PFSK-1 (cell line): ENCODE measurements around the gene NCAM1.

ENCODE experiments used
- FOXP2 ChIP-seq: optimal IDR thresholded peaks from 2 replicates; pipeline ENCODE3; 2011; ENCODE audit warnings: borderline replicate concordance, control low read depth, inconsistent platforms; ENCODE audit not compliant: insufficient read depth; ENCODE audit errors: extremely low read length, extremely low read depth
- POLR2AphosphoS5 ChIP-seq: IDR thresholded peaks from 2 replicates; pipeline ENCODE4 v1.6.1; 2012; ENCODE audit warnings: low read depth, mild to moderate bottlenecking, control low read depth, low read length, moderate library complexity
- SIN3A ChIP-seq: IDR thresholded peaks from 2 replicates; pipeline ENCODE4 v1.6.1; 2012; ENCODE audit warnings: mild to moderate bottlenecking, low read length, moderate library complexity, borderline replicate concordance; ENCODE audit not compliant: insufficient read depth
- TAF1 ChIP-seq: IDR thresholded peaks from 2 replicates; pipeline ENCODE4 v1.6.1; 2012; ENCODE audit warnings: low read length, control low read depth, borderline replicate concordance; ENCODE audit not compliant: insufficient read depth
- TF ChIP-seq, protein P1 (sequence below), 2 experiments: IDR thresholded peaks; 2 replicates each; pipeline versions ENCODE4 v1.6.1 to v1.8.0; 2011 to 2012; ENCODE audit warnings: low read depth in 2 of 2, low read length in 2 of 2, control low read depth in 1 of 2, inconsistent platforms in 1 of 2, mild to moderate bottlenecking in 1 of 2, moderate library complexity in 1 of 2; ENCODE audit not compliant: insufficient read depth in 1 of 2

Gene NCAM1

DNA sequence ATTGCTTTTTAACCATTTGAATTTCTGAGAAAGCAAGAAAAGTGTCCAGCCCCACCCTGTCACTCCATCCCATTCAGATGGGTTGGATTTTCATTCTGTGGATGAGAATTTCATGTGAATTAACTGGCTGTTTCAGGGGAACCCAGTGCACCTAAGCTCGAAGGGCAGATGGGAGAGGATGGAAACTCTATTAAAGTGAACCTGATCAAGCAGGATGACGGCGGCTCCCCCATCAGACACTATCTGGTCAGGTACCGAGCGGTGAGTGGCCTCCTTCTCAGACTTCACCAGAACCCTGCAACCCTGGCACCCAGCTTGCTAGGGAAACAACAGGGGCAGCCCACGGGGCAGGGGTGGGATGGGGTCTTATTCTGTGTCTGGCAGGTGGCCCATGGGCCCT is 294.5 kb downstream of the NCAM1 start:
- no peak for TF ChIP-seq FOXP2
- TF ChIP-seq, protein P1, sequence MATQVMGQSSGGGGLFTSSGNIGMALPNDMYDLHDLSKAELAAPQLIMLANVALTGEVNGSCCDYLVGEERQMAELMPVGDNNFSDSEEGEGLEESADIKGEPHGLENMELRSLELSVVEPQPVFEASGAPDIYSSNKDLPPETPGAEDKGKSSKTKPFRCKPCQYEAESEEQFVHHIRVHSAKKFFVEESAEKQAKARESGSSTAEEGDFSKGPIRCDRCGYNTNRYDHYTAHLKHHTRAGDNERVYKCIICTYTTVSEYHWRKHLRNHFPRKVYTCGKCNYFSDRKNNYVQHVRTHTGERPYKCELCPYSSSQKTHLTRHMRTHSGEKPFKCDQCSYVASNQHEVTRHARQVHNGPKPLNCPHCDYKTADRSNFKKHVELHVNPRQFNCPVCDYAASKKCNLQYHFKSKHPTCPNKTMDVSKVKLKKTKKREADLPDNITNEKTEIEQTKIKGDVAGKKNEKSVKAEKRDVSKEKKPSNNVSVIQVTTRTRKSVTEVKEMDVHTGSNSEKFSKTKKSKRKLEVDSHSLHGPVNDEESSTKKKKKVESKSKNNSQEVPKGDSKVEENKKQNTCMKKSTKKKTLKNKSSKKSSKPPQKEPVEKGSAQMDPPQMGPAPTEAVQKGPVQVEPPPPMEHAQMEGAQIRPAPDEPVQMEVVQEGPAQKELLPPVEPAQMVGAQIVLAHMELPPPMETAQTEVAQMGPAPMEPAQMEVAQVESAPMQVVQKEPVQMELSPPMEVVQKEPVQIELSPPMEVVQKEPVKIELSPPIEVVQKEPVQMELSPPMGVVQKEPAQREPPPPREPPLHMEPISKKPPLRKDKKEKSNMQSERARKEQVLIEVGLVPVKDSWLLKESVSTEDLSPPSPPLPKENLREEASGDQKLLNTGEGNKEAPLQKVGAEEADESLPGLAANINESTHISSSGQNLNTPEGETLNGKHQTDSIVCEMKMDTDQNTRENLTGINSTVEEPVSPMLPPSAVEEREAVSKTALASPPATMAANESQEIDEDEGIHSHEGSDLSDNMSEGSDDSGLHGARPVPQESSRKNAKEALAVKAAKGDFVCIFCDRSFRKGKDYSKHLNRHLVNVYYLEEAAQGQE (IDR thresholded peaks at IDR 0.05; ENCODE audit: insufficient read depth in 1 of 2, low read depth in 2 of 2, low read length in 2 of 2) = no peak
- TF ChIP-seq TAF1 = no peak
- TF ChIP-seq POLR2AphosphoS5 = no peak
- TF ChIP-seq SIN3A = no peak

DNA sequence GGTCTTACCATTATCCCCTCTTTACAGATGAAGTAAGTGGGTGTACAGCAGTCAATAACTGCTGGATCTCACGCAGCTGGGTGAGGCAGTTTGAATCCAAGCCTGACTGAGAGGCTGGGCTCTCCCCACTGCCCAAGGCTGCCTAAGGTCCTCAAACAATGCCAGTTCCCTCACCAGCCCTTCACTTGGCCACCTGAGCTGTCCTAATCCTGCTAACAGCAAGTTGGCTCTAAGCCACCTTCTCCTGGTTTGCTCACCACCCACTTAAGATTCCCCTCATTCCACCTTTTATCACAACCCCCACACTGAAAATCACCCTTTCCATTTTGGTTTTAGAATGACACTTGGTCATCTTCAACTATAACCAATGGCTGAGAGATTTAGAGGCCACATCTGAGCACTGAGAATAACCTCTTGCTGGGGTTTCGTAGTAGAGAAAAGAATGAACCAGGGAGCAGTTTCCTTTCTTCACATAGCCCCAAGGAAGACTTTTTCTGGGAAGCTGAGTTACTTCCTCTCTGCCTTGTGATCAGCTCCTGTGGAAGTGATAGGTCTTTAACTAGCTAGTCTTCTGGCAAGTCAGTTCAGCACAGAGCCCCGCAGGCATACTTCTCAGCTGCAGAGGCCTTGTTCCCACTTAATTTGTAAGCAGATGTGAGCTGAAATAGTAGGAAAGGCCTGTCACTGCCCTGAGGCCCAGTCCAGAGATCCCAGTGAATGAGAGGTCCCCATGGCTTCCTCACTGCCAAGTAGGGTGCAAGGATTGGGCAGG is 295.4 kb downstream of the NCAM1 start:
- TF ChIP-seq, protein P1 (IDR thresholded peaks at IDR 0.05; ENCODE audit: insufficient read depth in 1 of 2, low read depth in 2 of 2, low read length in 2 of 2) = no peak
- no peak for TF ChIP-seq POLR2AphosphoS5
- TF ChIP-seq FOXP2 = no peak
- no peak for TF ChIP-seq SIN3A
- TF ChIP-seq TAF1 = no peak

DNA sequence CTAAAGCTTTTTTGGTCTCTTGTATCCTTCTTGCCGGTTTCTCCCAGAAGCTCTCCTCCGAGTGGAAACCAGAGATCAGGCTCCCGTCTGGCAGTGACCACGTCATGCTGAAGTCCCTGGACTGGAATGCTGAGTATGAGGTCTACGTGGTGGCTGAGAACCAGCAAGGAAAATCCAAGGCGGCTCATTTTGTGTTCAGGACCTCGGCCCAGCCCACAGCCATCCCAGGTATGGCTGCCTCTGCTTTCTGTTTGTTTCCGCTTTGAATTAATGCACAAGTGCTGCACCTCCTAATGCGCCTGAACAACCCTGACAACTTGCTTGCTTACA is 298.8 kb downstream of the NCAM1 start:
- no peak for TF ChIP-seq POLR2AphosphoS5
- TF ChIP-seq FOXP2 = no peak
- TF ChIP-seq, protein P1 (IDR thresholded peaks at IDR 0.05; ENCODE audit: insufficient read depth in 1 of 2, low read depth in 2 of 2, low read length in 2 of 2) = no peak
- no peak for TF ChIP-seq SIN3A
- TF ChIP-seq TAF1 = no peak

DNA sequence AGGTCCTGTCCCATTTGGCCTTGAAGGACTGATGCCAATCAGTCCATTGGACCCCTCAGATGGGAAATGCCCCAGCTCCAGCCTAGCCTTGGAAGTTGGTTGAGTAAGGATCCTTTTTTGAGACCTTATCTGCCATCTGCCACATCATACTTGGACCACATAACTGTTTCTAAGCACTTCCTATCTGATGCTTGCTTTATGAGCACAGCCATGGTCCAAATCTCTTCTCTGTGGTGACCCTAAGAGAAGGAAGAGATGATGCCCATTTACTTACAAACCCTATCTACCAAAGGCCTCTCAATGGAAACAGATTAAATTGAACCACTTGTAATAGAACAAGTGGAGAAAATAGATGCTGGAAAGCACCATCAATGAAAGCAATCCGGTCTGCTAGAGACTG is 299.3 kb downstream of the NCAM1 start:
- no peak for TF ChIP-seq SIN3A
- no peak for TF ChIP-seq FOXP2
- no peak for TF ChIP-seq TAF1
- TF ChIP-seq, protein P1 (IDR thresholded peaks at IDR 0.05; ENCODE audit: insufficient read depth in 1 of 2, low read depth in 2 of 2, low read length in 2 of 2) = no peak
- no peak for TF ChIP-seq POLR2AphosphoS5
